ENCODE results near the gene CLSTN1. TPM values are rescaled to one million over a fixed set of nuclear protein-coding genes. Genes with fewer than 3 reads are reported as not detected.
A peak's percentile ranks its signal among the peaks of the same experiment; 100 is the strongest.

Gene CLSTN1
- polyA plus RNA-seq, 1 of the 3 experiments (the other 2 are of a cell fraction), result 59.6 TPM

- POLR2A ChIA-PET, result no interaction called here
- Histone ChIP-seq H3K27ac (ENCODE audit: low read depth in 2 of 2, low read length in 1 of 2) (no peak overlapping the region), H3K27me3 (ENCODE audit: insufficient read depth) (no peaks in the 10 kb centered on the region), H4K20me1 (ENCODE audit: insufficient read depth) (no peaks in the 10 kb centered on the region), H2AFZ (ENCODE audit: low read depth) (no peak overlapping the region), H3K4me1 (ENCODE audit: control insufficient read depth in 1 of 2, insufficient read depth in 2 of 2, low read depth in 1 of 2, low read length in 1 of 2) (peaks cover 2 to 9% of the 10 kb centered on the region in 2 experiments; a peak in 2 of 4 replicates), H3K4me2 (no peak overlapping the region), H3K4me3 (ENCODE audit: low read depth in 2 of 2, low read length in 1 of 2) (no peak overlapping the region), H3K9me2 (no peaks in the 10 kb centered on the region), H3K36me3 (replicated peaks in 1 of 2; ENCODE audit: control insufficient read depth in 1 of 2, insufficient read depth in 2 of 2, low read length in 1 of 2) (peaks cover 1 to 5% of the 10 kb centered on the region in 2 experiments), H3K9me3 (no peaks in the 10 kb centered on the region), H3K9ac (no peak overlapping the region), H3K79me2 (ENCODE audit: insufficient read depth) (no peaks in the 10 kb centered on the region), H3F3A (replicated peaks; ENCODE audit: insufficient read depth) (no peaks in the 10 kb centered on the region)
- DNase-seq, result no peak
- WGBS (ENCODE audit: low lambda C conversion rate), result 87% methylated on average over 4 of the region's 10 CpGs
- TF ChIP-seq MEF2A (IDR thresholded peaks at IDR 0.05; ENCODE audit: borderline replicate concordance, low read depth), result no peak
- no peak for TF ChIP-seq CTCF (IDR thresholded peaks at IDR 0.05)
- TF ChIP-seq RAD21 (IDR thresholded peaks at IDR 0.05; ENCODE audit: low read length), result no peak
- no peak for TF ChIP-seq FOXM1 (IDR thresholded peaks at IDR 0.05; ENCODE audit: low read depth)
- CTCF ChIA-PET, result interaction anchor here (0.5 to 1.1 kb wide), 3 partner anchors 11 to 275 kb away, joined by 3 read pairs; no protein-coding TSS in a partner anchor
Observed at GRCh38 chr1:9718006-9718680, 105.6 kb downstream of the CLSTN1 start.

GRCh38 chr1:9717193-9718005, 106.4 kb downstream of the CLSTN1 start:
- Histone ChIP-seq H4K20me1 (ENCODE audit: insufficient read depth) (no peaks in the 10 kb centered on the region), H3K4me1 (ENCODE audit: control insufficient read depth in 1 of 2, insufficient read depth in 2 of 2, low read depth in 1 of 2, low read length in 1 of 2) (peaks cover 2 to 9% of the 10 kb centered on the region in 2 experiments; a peak in 2 of 4 replicates), H3K4me3 (ENCODE audit: low read depth in 2 of 2, low read length in 1 of 2) (no peak overlapping the region), H3K9ac (no peak overlapping the region), H3K4me2 (no peak overlapping the region), H3K9me3 (no peaks in the 10 kb centered on the region), H3K9me2 (no peaks in the 10 kb centered on the region), H3K36me3 (replicated peaks in 1 of 2; ENCODE audit: control insufficient read depth in 1 of 2, insufficient read depth in 2 of 2, low read length in 1 of 2) (peaks cover 0 to 2% of the 10 kb centered on the region in 2 experiments), H3F3A (replicated peaks; ENCODE audit: insufficient read depth) (no peaks in the 10 kb centered on the region), H3K79me2 (ENCODE audit: insufficient read depth) (no peaks in the 10 kb centered on the region), H3K27me3 (ENCODE audit: insufficient read depth) (no peaks in the 10 kb centered on the region), H2AFZ (ENCODE audit: low read depth) (no peak overlapping the region), H3K27ac (ENCODE audit: low read depth in 2 of 2, low read length in 1 of 2) (no peak overlapping the region)
- ChIA-PET POLR2A (no interaction called here), CTCF (interaction anchor here (0.9 to 2.1 kb wide), 3 partner anchors 12 to 67 kb away, joined by 3 to 10 read pairs (median 3); no protein-coding TSS in a partner anchor)
- peak; percentile 65 for DNase-seq
- WGBS (ENCODE audit: low lambda C conversion rate), result 92% methylated on average over 11 of the region's 25 CpGs
- TF ChIP-seq EP300 (IDR thresholded peaks at IDR 0.05; ENCODE audit: borderline replicate concordance in 1 of 2, low read depth in 1 of 2, low read length in 1 of 2) (no peak), POLR2AphosphoS5 (IDR thresholded peaks at IDR 0.05; ENCODE audit: low read depth, low read length) (no peak), USF1 (IDR thresholded peaks at IDR 0.05; ENCODE audit: borderline replicate concordance, low read depth) (no peak), GATA2 (CRISPR knock-in tag; IDR thresholded peaks at IDR 0.05) (no peak), GABPA (IDR thresholded peaks at IDR 0.05; ENCODE audit: low read depth) (no peak), TCF12 (IDR thresholded peaks at IDR 0.05) (no peak), SMC3 (IDR thresholded peaks at IDR 0.05; ENCODE audit: low read depth, low read length) (no peak), MAX (IDR thresholded peaks at IDR 0.05; ENCODE audit: low read depth) (no peak), NFIC (IDR thresholded peaks at IDR 0.05; ENCODE audit: borderline replicate concordance) (no peak)

Measured in SK-N-SH (cell line).